Nephron progenitor cell (in vitro differentiated cells): Measurements from ENCODE around the gene GCHFR.

Experiments
- DNase-seq: peaks from one replicate; pipeline ENCODE4 v3.0.0; 2021
- H3K27ac Mint-ChIP-seq: 2 replicates; pipeline ENCODE4 v1.8.0; 2021; ENCODE audit warnings: mild to moderate bottlenecking, moderate library complexity, mixed read lengths
- H3K27me3 Mint-ChIP-seq: 2 replicates; pipeline ENCODE4 v1.8.0; 2021; ENCODE audit warnings: mild to moderate bottlenecking, low read depth, mixed read lengths; ENCODE audit not compliant: poor library complexity
- H3K36me3 Mint-ChIP-seq: 2 replicates; pipeline ENCODE4 v1.8.0; 2021; ENCODE audit warnings: low read depth, mixed read lengths
- H3K4me1 Mint-ChIP-seq: 2 replicates; pipeline ENCODE4 v1.8.0; 2021; ENCODE audit warnings: mixed read lengths
- H3K4me3 Mint-ChIP-seq: 2 replicates; pipeline ENCODE4 v1.8.0; 2021; ENCODE audit warnings: mild to moderate bottlenecking, moderate library complexity, mixed read lengths
- H3K9me3 Mint-ChIP-seq: 2 replicates; pipeline ENCODE4 v1.8.0; 2021; ENCODE audit warnings: mild to moderate bottlenecking, moderate library complexity, mixed read lengths
- TF ChIP-seq, protein P1 (sequence below): fragments of 200-600 bp; sonication (generic); IDR thresholded peaks from 2 replicates; pipeline ENCODE4 v1.5.0; 2021; ENCODE audit warnings: antibody characterized with exemption

GCHFR gene

GRCh38 chr15:40739854-40740253 lies 24.0 kb upstream of the GCHFR start:
- no peaks in the 10 kb centered on the region for H3K9me3 Mint-ChIP-seq
- peaks cover 5% of the 10 kb centered on the region for H3K27me3 Mint-ChIP-seq
- H3K4me3 Mint-ChIP-seq: no peak overlapping the region
- DNase-seq: no peak
- TF ChIP-seq, protein P1, sequence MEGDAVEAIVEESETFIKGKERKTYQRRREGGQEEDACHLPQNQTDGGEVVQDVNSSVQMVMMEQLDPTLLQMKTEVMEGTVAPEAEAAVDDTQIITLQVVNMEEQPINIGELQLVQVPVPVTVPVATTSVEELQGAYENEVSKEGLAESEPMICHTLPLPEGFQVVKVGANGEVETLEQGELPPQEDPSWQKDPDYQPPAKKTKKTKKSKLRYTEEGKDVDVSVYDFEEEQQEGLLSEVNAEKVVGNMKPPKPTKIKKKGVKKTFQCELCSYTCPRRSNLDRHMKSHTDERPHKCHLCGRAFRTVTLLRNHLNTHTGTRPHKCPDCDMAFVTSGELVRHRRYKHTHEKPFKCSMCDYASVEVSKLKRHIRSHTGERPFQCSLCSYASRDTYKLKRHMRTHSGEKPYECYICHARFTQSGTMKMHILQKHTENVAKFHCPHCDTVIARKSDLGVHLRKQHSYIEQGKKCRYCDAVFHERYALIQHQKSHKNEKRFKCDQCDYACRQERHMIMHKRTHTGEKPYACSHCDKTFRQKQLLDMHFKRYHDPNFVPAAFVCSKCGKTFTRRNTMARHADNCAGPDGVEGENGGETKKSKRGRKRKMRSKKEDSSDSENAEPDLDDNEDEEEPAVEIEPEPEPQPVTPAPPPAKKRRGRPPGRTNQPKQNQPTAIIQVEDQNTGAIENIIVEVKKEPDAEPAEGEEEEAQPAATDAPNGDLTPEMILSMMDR: no peak
- peaks cover 32% of the 10 kb centered on the region for H3K36me3 Mint-ChIP-seq
- H3K4me1 Mint-ChIP-seq: peaks cover 32% of the 10 kb centered on the region
- H3K27ac Mint-ChIP-seq: peak overlapping the region; percentile 98

DNA sequence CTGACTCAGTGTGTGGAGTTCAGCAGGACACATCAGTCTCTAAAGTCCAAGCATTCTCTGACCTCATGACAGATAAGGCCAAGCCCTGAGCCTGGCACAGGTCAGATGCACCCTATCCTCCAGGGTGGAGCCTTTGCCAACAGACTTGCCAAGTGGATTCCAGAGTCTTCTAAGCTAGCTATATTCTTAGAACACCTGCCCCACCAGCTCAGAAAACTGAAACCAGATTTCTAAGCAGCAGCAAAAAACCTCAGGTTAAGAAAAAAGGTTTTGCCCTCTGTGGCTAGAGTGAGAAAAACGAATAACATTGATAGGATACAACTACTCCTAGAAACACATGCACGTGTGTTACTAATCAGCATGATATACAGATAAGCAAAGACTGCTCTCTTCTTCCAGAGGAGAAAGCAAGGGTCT lies 20.4 kb upstream of the GCHFR start:
- Mint-ChIP-seq H3K36me3 (peaks cover 21% of the 10 kb centered on the region), H3K9me3 (no peaks in the 10 kb centered on the region), H3K27me3 (peaks cover 5% of the 10 kb centered on the region), H3K4me1 (peaks cover 15% of the 10 kb centered on the region), H3K27ac (peak overlapping the region; percentile 93), H3K4me3 (no peak overlapping the region)
- DNase-seq: no peak
- TF ChIP-seq, protein P1: no peak

- TF ChIP-seq, protein P1: no peak
- Mint-ChIP-seq H3K27me3 (peaks cover 5% of the 10 kb centered on the region), H3K36me3 (peaks cover 21% of the 10 kb centered on the region), H3K4me1 (peaks cover 15% of the 10 kb centered on the region), H3K27ac (peak overlapping the region; percentile 93), H3K4me3 (no peak overlapping the region), H3K9me3 (no peaks in the 10 kb centered on the region)
- DNase-seq: no peak
Measured at GRCh38 chr15:40743921-40744814, 19.7 kb upstream of the GCHFR start.

DNA sequence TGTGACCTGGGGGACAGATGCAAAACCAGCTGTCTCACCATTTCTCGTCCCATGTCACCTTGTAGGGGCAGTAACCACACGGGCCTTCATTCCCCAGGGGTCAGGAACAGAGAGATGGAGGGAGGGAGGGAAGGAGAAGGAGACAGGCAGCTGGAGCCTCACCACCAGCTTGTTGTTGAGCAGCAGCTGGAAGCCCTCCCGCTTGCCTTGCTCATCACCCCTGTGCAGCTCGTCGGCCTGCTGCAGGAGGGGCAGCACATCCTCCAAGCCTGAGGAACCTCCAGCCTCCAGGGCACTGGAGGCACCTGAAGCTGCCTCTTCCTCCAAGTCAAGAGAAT lies 19.1 kb upstream of the GCHFR start:
- DNase-seq: no peak
- Mint-ChIP-seq H3K4me1 (peaks cover 15% of the 10 kb centered on the region), H3K4me3 (no peak overlapping the region), H3K27me3 (peaks cover 5% of the 10 kb centered on the region), H3K9me3 (no peaks in the 10 kb centered on the region), H3K36me3 (peaks cover 26% of the 10 kb centered on the region), H3K27ac (no peak overlapping the region)
- TF ChIP-seq, protein P1: no peak

GRCh38 chr15:40746916-40747418 lies 16.9 kb upstream of the GCHFR start:
- no peak for DNase-seq
- TF ChIP-seq, protein P1: no peak
- H3K27ac Mint-ChIP-seq: peak overlapping the region; percentile 61

More at GRCh38 chr15:40746916-40747418, 16.9 kb upstream of the GCHFR start:
- peaks cover 26% of the 10 kb centered on the region for H3K36me3 Mint-ChIP-seq
- no peak overlapping the region for H3K4me3 Mint-ChIP-seq
- peaks cover 15% of the 10 kb centered on the region for H3K4me1 Mint-ChIP-seq
- H3K27me3 Mint-ChIP-seq: peaks cover 5% of the 10 kb centered on the region
- H3K9me3 Mint-ChIP-seq: no peaks in the 10 kb centered on the region
